Panc1 (cell line): ENCODE results near the gene POLR3H.

Experiments
- CTCF ChIP-seq: fragments of 450-650 bp; IDR thresholded peaks from 2 replicates; pipeline ENCODE4 v1.5.1; 2017; ENCODE audit warnings: mild to moderate bottlenecking
- SIN3A ChIP-seq: IDR thresholded peaks from 2 replicates; pipeline ENCODE4 v1.6.1; 2012; ENCODE audit warnings: low read depth, mild to moderate bottlenecking, low read length, moderate library complexity, borderline replicate concordance; ENCODE audit not compliant: insufficient read depth

- no peak for TF ChIP-seq CTCF
- no peak for TF ChIP-seq SIN3A
Measured at GRCh38 chr22:41587347-41587723, 43.1 kb upstream of the POLR3H start.
